ENCODE measurements around the gene PPP1R26.

Gene PPP1R26

DNA sequence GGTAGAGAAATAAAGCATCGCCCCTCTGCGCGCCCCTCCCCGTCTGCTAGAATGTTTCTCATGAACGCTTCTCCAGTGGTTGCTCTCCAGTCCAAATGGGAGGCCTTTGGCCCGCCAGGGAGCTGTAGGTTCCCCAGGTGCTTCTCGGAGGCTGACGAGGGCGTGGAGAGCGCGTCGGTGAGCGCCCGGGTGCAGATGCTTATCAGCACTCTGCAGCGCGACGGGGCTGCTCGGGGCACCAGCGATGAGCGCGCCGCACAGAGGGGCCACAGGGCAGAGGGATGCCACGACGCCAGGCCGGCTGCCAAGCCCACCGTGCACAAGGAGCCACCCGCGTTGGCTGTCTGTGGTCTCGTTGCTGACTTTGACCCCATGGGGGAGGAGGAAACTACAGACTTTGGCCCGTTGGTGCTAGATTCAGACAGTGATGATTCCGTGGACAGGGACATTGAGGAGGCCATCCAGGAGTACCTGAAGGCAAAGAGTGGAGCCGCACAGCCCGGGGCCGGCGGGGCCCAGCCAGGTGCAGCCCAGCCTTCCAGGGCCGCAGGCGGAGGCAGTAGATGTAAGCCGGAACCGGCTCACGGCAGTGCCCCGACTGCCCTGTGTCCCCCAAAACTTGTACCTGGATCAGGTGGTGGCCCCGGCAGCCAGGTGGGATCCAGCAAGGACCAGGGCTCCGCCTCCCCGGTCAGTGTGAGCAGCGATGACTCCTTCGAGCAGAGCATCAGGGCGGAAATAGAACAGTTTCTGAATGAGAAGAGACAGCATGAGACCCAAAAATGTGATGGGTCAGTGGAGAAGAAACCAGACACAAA is 5.1 kb downstream of the PPP1R26 start:
- Histone ChIP-seq H3K4me2 (no peak overlapping the region), H3K27me3 (peaks cover 21 to 50% (median 30%) of the 10 kb centered on the region in 11 experiments), H3K36me3 (peaks cover 0 to 57% (median 31%) of the 10 kb centered on the region in 11 experiments; a peak in 15 of 22 replicates), H3K4me1 (peaks cover 9 to 18% (median 12%) of the 10 kb centered on the region in 10 experiments), H3K27ac (no peak overlapping the region), H3K9me3 (replicated peaks in 1 of 11) (no peaks in the 10 kb centered on the region), H3K9ac (no peak overlapping the region), H4K20me1 (peaks cover 0 to 71% (median 12%) of the 10 kb centered on the region in 11 experiments; a peak in 14 of 22 replicates), H3K4me3 (no peak overlapping the region)
- no peak for TF ChIP-seq Cebpa-rat (IDR thresholded peaks at IDR 0.05)

DNA sequence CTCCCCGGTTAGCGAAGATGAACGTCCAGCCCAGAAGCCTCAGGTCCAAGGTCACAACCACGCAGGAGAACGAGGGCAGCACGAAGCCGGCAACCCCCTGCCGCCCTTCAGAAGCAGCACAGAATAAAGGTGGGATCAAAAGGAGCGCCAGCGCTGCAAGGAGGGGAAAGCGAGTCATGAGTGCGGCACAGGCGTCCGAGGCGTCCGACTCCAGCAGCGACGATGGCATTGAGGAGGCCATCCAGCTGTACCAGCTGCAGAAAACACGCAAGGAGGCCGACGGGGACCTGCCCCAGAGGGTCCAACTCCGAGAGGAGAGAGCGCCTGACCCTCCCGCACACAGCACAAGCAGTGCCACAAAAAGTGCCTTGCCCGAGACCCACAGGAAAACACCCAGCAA is 5.8 kb downstream of the PPP1R26 start:
- peaks cover 0 to 57% (median 31%) of the 10 kb centered on the region in 11 experiments; a peak in 15 of 22 replicates for H3K36me3 ChIP-seq
- no peak for TF ChIP-seq Cebpa-rat (IDR thresholded peaks at IDR 0.05)
- H3K9ac ChIP-seq: no peak overlapping the region

DNA sequence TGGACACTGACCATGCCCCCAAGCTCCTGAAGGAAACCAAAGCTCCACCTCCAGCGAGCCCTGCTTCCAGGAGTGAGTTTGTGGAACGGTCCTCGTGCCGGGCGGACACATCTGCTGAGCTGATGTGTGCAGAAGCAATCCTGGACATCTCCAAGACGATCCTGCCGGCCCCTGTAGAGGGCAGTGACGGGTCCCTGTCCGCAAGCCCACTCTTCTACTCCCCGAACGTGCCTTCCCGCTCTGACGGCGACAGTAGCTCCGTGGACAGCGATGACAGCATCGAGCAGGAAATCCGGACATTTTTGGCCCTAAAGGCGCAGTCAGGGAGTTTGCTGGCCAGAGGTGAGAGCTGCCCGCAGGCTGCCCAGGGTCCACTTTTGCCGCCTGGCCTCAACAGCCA is 6.2 kb downstream of the PPP1R26 start:
- H4K20me1 ChIP-seq: peaks cover 0 to 74% (median 6%) of the 10 kb centered on the region in 11 experiments; a peak in 14 of 22 replicates
- peaks cover 4 to 12% (median 6%) of the 10 kb centered on the region in 10 experiments; a peak in 19 of 20 replicates for H3K4me1 ChIP-seq
- no peaks in the 10 kb centered on the region for H3K9me3 ChIP-seq (replicated peaks in 1 of 11)
- TF ChIP-seq Cebpa-rat (IDR thresholded peaks at IDR 0.05): no peak
- H3K27ac ChIP-seq: no peak overlapping the region
- no peak overlapping the region for H3K4me3 ChIP-seq
- H3K27me3 ChIP-seq: peaks cover 13 to 38% (median 21%) of the 10 kb centered on the region in 11 experiments
- H3K36me3 ChIP-seq: peaks cover 0 to 57% (median 31%) of the 10 kb centered on the region in 11 experiments; a peak in 15 of 22 replicates
- H3K4me2 ChIP-seq: no peak overlapping the region
- no peak overlapping the region for H3K9ac ChIP-seq

More for the DNA sequence above, 5.8 kb downstream of the PPP1R26 start:
- peaks cover 18 to 43% (median 25%) of the 10 kb centered on the region in 11 experiments for H3K27me3 ChIP-seq
- H3K4me3 ChIP-seq: no peak overlapping the region
- H3K4me2 ChIP-seq: no peak overlapping the region
- peaks cover 8 to 17% (median 10%) of the 10 kb centered on the region in 10 experiments for H3K4me1 ChIP-seq
- H3K27ac ChIP-seq: no peak overlapping the region
- no peaks in the 10 kb centered on the region for H3K9me3 ChIP-seq (replicated peaks in 1 of 11)
- peaks cover 0 to 78% (median 11%) of the 10 kb centered on the region in 11 experiments; a peak in 14 of 22 replicates for H4K20me1 ChIP-seq

DNA sequence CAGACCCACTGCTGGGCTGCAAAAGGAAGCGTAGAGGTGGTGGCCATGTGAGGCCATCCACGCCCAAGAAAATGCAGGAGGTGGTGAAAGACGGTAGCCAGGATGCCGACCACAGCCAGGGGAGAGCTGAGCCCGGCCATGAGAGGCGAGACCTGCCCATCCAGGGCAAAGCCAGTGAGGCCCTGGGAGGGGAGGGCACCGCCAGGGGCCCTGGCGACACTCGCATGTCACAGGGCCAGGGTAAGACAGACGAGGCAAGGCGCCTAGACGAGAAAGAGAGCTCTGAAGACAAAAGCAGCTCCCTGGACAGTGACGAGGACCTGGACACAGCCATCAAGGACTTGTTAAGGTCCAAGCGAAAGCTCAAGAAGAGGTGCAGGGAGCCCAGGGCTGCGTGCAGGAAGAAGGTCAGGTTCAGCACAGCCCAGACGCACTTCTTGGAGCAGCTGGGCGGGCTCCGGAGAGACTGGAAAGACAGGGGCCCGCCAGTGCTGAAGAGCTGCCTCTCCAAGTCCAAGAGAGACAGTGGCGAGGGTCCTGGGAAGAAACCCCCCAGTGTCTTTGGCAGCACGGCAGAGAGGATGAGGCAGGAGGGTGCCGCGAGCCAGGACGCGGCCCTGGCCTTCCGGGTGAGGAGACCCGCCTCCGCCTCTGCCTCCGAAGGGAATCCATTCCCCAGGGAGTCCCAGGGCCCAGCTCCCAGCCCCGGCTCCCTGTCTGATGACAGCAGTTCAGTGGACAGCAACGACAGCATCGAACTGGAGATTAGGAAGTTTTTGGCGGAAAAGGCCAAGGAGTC is 6.9 kb downstream of the PPP1R26 start:
- H3K36me3 ChIP-seq: peaks cover 0 to 57% (median 31%) of the 10 kb centered on the region in 11 experiments; a peak in 15 of 22 replicates
- no peak overlapping the region for H3K4me3 ChIP-seq
- H3K9me3 ChIP-seq (replicated peaks in 1 of 11): no peaks in the 10 kb centered on the region
- H3K27ac ChIP-seq: no peak overlapping the region
- no peak overlapping the region for H3K4me2 ChIP-seq
- H4K20me1 ChIP-seq: peaks cover 0 to 68% (median 5%) of the 10 kb centered on the region in 11 experiments; a peak in 11 of 22 replicates
- peaks cover 0 to 6% (median under 1%) of the 10 kb centered on the region in 10 experiments; a peak in 7 of 20 replicates for H3K4me1 ChIP-seq
- no peak for TF ChIP-seq Cebpa-rat (IDR thresholded peaks at IDR 0.05)
- H3K27me3 ChIP-seq: peaks cover 7 to 32% (median 15%) of the 10 kb centered on the region in 11 experiments
- H3K9ac ChIP-seq: no peak overlapping the region

- Histone ChIP-seq H3K9me3 (replicated peaks in 1 of 11) (no peaks in the 10 kb centered on the region), H4K20me1 (peaks cover 0 to 60% (median 4%) of the 10 kb centered on the region in 11 experiments; a peak in 9 of 22 replicates), H3K36me3 (peaks cover 0 to 57% (median 31%) of the 10 kb centered on the region in 11 experiments; a peak in 15 of 22 replicates), H3K27me3 (peaks cover 0 to 22% (median 5%) of the 10 kb centered on the region in 11 experiments; a peak in 13 of 22 replicates), H3K27ac (no peak overlapping the region), H3K4me1 (peaks cover 0 to 6% (median 0%) of the 10 kb centered on the region in 10 experiments; a peak in 1 of 20 replicates), H3K9ac (no peak overlapping the region), H3K4me3 (no peak overlapping the region), H3K4me2 (no peak overlapping the region)
- TF ChIP-seq Cebpa-rat (IDR thresholded peaks at IDR 0.05): no peak
These were observed 7.9 kb downstream of the PPP1R26 start for GRCh38 chr9:135487281-135488012.

DNA sequence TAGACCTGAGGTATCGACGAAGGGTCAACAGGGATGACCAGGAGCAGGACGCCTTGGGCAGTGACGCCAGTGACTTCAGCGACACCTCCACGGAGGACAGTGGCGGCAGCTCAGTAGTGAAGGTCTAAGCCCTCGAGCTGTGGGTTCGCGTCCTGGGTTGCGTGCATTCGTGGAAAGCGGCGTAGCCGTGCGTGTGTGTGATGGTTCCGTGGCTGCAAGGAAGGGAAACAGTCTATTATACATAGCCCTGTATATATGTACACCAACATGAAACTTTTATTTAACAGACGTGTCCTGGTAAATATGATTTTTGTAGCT is 8.4 kb downstream of the PPP1R26 start:
- TF ChIP-seq Cebpa-rat (IDR thresholded peaks at IDR 0.05): no peak
- H4K20me1 ChIP-seq: peaks cover 0 to 56% (median 4%) of the 10 kb centered on the region in 11 experiments; a peak in 9 of 22 replicates
- H3K36me3 ChIP-seq: peaks cover 0 to 57% (median 31%) of the 10 kb centered on the region in 11 experiments; a peak in 15 of 22 replicates
- no peaks in the 10 kb centered on the region for H3K9me3 ChIP-seq (replicated peaks in 1 of 11)
- H3K4me1 ChIP-seq: peaks cover 0 to 6% (median 0%) of the 10 kb centered on the region in 10 experiments; a peak in 1 of 20 replicates
- H3K4me2 ChIP-seq: no peak overlapping the region
- no peak overlapping the region for H3K9ac ChIP-seq
- peaks cover 0 to 17% (median 0%) of the 10 kb centered on the region in 11 experiments; a peak in 9 of 22 replicates for H3K27me3 ChIP-seq
- no peak overlapping the region for H3K27ac ChIP-seq
- H3K4me3 ChIP-seq: no peak overlapping the region

DNA sequence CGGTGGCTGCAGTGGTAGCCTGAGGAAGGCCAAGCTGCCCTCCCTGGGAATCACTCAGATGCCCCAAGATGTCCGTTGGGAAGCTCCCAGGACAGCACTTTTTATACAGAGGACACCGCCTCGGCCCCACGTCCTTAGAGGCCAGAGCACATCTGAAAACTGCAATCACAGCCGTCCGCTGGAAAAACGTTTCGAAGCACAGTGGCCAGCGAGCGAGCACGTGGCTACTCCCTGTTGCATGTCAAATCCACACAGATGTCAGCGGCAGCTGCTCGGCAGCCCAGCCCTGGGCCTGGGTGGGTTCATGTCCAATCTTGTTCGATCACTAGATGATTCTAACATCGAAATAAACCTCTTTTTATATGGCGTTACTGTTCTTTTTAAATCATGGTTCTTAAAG is 8.9 kb downstream of the PPP1R26 start:
- no peak overlapping the region for H3K27ac ChIP-seq
- H3K4me2 ChIP-seq: no peak overlapping the region
- no peaks in the 10 kb centered on the region for H3K9me3 ChIP-seq (replicated peaks in 1 of 11)
- H3K4me3 ChIP-seq: no peak overlapping the region
- no peak for TF ChIP-seq Cebpa-rat (IDR thresholded peaks at IDR 0.05)
- H3K36me3 ChIP-seq: peaks cover 0 to 53% (median 31%) of the 10 kb centered on the region in 11 experiments; a peak in 15 of 22 replicates
- H4K20me1 ChIP-seq: peaks cover 0 to 50% (median under 1%) of the 10 kb centered on the region in 11 experiments; a peak in 8 of 22 replicates
- peaks cover 0 to 12% (median 0%) of the 10 kb centered on the region in 11 experiments; a peak in 4 of 22 replicates for H3K27me3 ChIP-seq
- no peak overlapping the region for H3K9ac ChIP-seq
- peaks cover 0 to 6% (median 0%) of the 10 kb centered on the region in 10 experiments; a peak in 1 of 20 replicates for H3K4me1 ChIP-seq
